ENCODE measurements around the gene FAM120A.

DNA sequence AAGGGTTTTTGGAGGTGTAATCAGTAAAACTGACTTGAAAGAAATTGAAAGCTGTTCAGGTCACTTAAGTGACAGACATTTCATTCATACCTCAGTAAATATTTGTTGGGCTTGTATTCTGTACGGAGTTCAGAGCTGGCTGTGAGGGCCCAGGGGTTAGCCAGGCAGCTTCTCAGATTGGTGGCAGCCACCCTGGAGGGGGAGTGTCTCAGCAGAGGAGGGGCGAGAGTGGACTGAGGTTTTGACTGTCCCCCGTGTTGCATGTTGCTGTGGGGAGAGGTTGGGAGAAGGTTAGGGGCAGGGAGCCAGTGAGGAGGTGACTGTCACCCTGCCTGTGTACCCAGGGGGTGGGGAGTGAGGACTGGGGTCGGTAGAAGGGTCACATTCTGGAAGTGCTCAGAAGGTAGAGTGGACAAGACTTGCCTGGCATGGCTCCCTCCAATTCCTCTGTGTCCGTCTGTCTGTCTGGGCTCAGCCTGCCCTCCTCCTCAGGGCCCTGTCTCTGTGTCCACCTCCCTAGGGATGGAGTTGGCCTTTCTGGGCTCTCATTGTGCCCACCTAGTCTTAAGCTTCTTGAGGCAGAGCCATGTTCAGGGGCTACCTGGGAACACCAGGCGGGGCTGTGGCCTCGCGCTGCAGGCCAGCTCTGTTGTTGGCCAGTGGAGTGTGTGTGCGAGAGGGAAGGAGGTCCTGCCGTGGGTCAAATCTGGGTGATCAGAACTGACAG is 129.3 kb downstream of the FAM120A start:
- TF ChIP-seq POLR2A (IDR thresholded peaks at IDR 0.05): no peak
- TF ChIP-seq CTCF (IDR thresholded peaks at IDR 0.05): no peak

Data from adrenal gland (tissue), 5 donors.